Retinal pigment epithelial cell (primary cell): Measurements from ENCODE around the gene DNAH17.

ENCODE experiments used
- DNase-seq: peaks from one replicate; pipeline ENCODE4 v3.0.0-alpha.2; 2010; ENCODE audit warnings: low read depth
- H3K4me3 ChIP-seq: 2 replicates; pipeline ENCODE4 v1.5.1; 2011; ENCODE audit warnings: mild to moderate bottlenecking, low read length, control low read depth, moderate library complexity
- TF ChIP-seq, protein P1 (sequence below): conservative IDR thresholded peaks from 2 replicates; pipeline ENCODE4 v1.5.1; 2011; ENCODE audit warnings: low read depth, low read length, control low read depth, inconsistent platforms

The DNAH17 gene

DNA sequence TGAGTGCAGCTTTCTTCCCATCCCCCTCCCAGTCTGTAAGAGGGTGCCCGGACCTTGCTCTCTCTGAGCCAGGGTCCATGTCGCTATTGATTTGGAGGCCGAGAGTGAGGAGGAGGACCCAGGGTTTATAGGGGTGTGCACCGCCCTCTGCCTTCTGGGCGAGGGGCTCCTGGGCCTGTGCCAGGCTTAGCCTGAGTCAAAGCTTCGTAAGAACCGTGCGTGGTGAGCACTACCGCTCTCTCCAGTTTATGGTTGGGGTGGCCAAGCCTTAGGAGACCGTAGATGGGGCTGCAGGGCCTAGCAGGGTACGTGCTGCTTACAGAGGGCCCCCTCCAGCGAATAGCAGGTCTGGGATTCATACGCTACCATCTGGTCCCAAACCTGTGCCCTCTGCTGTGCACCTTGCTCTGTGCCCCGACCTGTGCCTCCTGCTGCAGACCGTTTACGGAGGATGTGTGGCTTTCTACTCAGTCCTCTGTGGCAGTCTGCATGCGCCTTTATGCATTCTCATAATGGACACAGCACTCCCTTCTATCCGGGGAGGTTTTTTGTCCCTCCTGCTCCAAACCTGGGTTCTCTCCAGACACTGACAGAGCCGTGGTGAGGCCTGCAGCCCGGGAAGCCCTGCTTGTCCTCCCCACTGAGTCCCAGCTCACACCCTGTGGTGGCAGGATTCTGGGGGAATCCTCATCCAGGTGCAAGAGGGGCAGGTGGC lies 144.0 kb downstream of the DNAH17 start:
- TF ChIP-seq, protein P1, sequence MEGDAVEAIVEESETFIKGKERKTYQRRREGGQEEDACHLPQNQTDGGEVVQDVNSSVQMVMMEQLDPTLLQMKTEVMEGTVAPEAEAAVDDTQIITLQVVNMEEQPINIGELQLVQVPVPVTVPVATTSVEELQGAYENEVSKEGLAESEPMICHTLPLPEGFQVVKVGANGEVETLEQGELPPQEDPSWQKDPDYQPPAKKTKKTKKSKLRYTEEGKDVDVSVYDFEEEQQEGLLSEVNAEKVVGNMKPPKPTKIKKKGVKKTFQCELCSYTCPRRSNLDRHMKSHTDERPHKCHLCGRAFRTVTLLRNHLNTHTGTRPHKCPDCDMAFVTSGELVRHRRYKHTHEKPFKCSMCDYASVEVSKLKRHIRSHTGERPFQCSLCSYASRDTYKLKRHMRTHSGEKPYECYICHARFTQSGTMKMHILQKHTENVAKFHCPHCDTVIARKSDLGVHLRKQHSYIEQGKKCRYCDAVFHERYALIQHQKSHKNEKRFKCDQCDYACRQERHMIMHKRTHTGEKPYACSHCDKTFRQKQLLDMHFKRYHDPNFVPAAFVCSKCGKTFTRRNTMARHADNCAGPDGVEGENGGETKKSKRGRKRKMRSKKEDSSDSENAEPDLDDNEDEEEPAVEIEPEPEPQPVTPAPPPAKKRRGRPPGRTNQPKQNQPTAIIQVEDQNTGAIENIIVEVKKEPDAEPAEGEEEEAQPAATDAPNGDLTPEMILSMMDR = no peak
- H3K4me3 ChIP-seq = no peak overlapping the region
- DNase-seq = no peak

GRCh38 chr17:78432226-78433012 lies 144.8 kb downstream of the DNAH17 start:
- TF ChIP-seq, protein P1 = no peak
- H3K4me3 ChIP-seq = no peak overlapping the region
- DNase-seq = no peak

DNA sequence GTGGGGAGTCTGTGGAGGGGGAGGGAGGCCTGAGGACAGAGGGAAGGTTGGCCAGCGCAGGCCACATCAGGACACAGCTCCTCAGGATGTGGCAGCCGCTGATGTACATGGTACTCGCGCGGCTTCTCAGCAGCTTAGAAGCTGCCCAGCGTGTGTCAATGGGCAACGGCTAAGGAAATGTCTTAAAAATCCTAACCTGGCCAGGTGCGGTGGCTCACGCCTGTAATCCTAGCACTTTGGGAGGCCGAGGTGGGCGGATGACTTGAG lies 145.6 kb downstream of the DNAH17 start:
- TF ChIP-seq, protein P1 = no peak
- no peak for DNase-seq
- no peak overlapping the region for H3K4me3 ChIP-seq

DNA sequence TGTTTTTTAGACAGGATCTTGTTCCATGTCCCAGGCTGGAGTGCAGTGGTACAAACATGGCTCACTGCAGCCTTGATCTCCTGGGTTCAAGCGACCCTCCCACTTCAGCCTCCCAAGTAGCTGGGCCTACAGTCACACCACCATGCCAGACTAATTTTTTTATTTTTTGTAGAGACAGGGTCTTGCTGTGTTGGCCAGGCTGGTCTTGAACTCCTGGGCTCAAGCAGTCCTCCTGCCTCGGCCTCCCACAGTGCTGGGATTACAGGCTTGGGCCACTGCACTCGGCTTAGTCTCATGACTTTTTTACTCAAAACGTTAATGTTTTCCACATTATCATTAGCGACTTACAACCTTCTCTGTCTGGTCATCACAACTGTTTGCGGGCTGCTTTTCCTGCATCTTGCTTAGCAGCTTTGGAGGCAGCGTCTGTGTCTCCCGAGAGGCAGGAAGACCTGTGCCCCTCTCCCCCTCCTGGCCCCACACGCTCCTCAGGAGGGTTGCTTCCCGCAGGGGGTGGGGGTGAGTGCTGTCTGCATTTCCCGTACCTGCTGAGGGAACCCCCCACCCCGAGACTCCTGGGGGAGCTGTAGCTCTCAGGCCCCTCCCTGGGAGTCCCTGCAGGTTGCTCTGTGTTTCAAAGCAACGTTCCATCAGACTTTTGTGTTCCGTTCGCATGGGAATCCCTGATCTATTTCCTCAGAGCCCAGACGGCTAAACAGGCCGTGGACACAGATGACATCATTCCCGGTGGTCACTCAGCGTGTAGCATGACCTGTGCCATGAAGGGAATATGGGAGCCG lies 146.1 kb downstream of the DNAH17 start:
- TF ChIP-seq, protein P1 = no peak
- DNase-seq = no peak
- no peak overlapping the region for H3K4me3 ChIP-seq

DNA sequence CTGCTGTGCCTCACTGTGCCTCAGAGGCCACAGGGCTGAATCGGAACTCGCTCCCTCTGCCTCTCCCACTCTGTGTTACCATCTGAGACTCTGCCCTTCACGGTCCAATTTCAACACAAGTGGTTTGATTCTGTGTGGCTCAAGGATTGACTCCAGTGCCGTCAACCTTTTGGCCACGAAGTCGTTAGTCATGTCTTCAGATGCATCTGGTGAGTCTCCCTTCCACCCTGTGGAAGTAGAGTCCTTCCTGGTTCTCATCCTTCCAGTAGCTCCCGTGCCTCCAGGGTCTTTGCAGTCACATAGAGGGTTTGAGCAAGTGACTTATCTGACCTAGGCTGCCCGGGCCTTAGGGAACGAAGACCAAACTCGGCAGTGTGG lies 147.6 kb downstream of the DNAH17 start:
- TF ChIP-seq, protein P1 = no peak
- no peak overlapping the region for H3K4me3 ChIP-seq
- no peak for DNase-seq

DNA sequence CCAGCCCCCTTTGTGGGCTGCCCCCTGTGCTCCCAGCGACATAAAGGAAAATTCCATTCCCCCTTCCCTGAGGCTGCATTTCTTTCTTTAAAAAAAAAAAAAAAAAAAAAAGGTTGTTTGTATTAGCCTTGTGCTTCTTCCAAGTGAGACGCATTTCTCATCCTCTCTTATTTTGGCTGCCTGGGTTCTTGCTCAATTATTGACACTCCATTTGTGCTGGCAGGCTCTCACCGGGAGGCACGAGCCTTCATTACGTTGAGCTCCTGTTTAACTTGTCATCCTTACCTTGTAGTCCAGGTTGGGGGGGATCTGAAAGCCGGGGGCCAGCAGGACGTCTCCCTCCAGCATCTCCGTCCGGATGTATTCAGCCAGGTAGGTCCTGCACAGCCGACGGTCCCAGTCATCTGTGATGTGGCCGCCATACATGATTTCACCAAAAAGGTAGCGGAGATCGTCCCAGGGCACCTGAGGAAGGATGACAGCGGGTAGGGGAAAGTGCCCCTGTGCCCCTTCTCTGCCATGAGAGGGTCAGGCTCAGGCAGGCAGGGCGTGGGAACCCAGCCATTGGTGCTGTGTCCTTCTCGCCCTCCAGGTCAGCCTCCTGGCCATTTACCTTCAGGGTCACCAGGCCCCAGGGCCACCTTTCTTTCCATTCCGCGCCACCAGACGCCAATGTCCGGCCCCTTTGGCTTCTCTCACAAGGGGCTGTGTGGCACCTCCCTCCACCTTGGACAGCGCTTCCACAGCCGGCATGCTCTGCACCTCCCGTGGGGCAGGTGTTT lies 148.2 kb downstream of the DNAH17 start:
- TF ChIP-seq, protein P1 = no peak
- no peak overlapping the region for H3K4me3 ChIP-seq
- DNase-seq = no peak
